ENCODE measurements around the gene PSMD1.
A peak's percentile ranks its signal among the peaks of the same experiment; 100 is the strongest.
"Not testable (repeated sequence)": the region's sequence is repeated elsewhere in the genome, so short reads cannot be mapped to it uniquely, and the experiment has no call there.

Gene PSMD1

GRCh38 chr2:231056453-231057416, at the start of gene PSMD1:
TSS of gene PSMD1 (plus strand) at chr2:231056867. CDS start at chr2:231057026, 159 bp downstream.
- peak; percentile 98 for DNase-seq

GRCh38 chr2:231007286-231008098, 49.2 kb upstream of the PSMD1 start:
- no peak for DNase-seq

GRCh38 chr2:231008131-231008530, 48.5 kb upstream of the PSMD1 start:
- DNase-seq = no peak

- peak; percentile 15 for DNase-seq
These were observed 47.3 kb upstream of the PSMD1 start for GRCh38 chr2:231009236-231009919.

- no peak for DNase-seq
These were observed 46.4 kb upstream of the PSMD1 start for GRCh38 chr2:231010201-231010730.

- no peak for DNase-seq
These were observed 45.1 kb upstream of the PSMD1 start for GRCh38 chr2:231011526-231011925.

- DNase-seq = no peak
These were observed 44.2 kb upstream of the PSMD1 start for GRCh38 chr2:231012463-231012862.

GRCh38 chr2:231013820-231014219, 42.8 kb upstream of the PSMD1 start:
- DNase-seq = no peak

GRCh38 chr2:231015478-231015877, 41.2 kb upstream of the PSMD1 start:
- no peak for DNase-seq

- DNase-seq = no peak
These were observed 40.7 kb upstream of the PSMD1 start for GRCh38 chr2:231015926-231016325.

- no peak for DNase-seq
These were observed 40.0 kb upstream of the PSMD1 start for GRCh38 chr2:231016566-231017230.

GRCh38 chr2:231017231-231017598, 39.5 kb upstream of the PSMD1 start:
- DNase-seq = no peak

GRCh38 chr2:231018184-231018583, 38.5 kb upstream of the PSMD1 start:
- DNase-seq = no peak

GRCh38 chr2:231025059-231025458, 31.6 kb upstream of the PSMD1 start:
- not testable (repeated sequence) for DNase-seq

GRCh38 chr2:231028889-231029288, 27.8 kb upstream of the PSMD1 start:
- DNase-seq = no peak

GRCh38 chr2:231029563-231029962, 27.1 kb upstream of the PSMD1 start:
- DNase-seq = no peak

GRCh38 chr2:231030725-231031124, 25.9 kb upstream of the PSMD1 start:
- no peak for DNase-seq

GRCh38 chr2:231032575-231033140, 24.0 kb upstream of the PSMD1 start:
- DNase-seq = no peak

GRCh38 chr2:231033147-231034132, 23.2 kb upstream of the PSMD1 start:
- DNase-seq = no peak

- DNase-seq = no peak
These were observed 22.3 kb upstream of the PSMD1 start for GRCh38 chr2:231034291-231034882.

Measured in eye (tissue), 1 donor.